Activated T-helper 17 cell treated with anti-CD3 and anti-CD28 coated beads, Interleukin-2, amount 50 U/mL, for 72 hours (primary cell): Measurements from ENCODE around the gene TLE3. TPM values are rescaled to one million over a fixed set of nuclear protein-coding genes. Genes with fewer than 3 reads are reported as not detected.
"Not testable (repeated sequence)": the region's sequence is repeated elsewhere in the genome, so short reads cannot be mapped to it uniquely, and the experiment has no call there.

Experiments
- ATAC-seq: fragments of 150-1000 bp; cut with Tn5 transposase; replicated peaks from 2 replicates; pipeline ENCODE4 v1.10.0; 2021; ENCODE audit warnings: mild to moderate bottlenecking, moderate library complexity
- H3K27ac Mint-ChIP-seq: one replicate; pipeline ENCODE4 v1.8.0; 2022; ENCODE audit warnings: mixed read lengths
- H3K27me3 Mint-ChIP-seq: one replicate; pipeline ENCODE4 v1.8.0; 2022; ENCODE audit warnings: mixed read lengths
- H3K36me3 Mint-ChIP-seq: one replicate; pipeline ENCODE4 v1.8.0; 2022; ENCODE audit warnings: low read depth, mild to moderate bottlenecking, mixed read lengths
- H3K4me1 Mint-ChIP-seq: one replicate; pipeline ENCODE4 v1.8.0; 2022; ENCODE audit warnings: mixed read lengths
- H3K4me3 Mint-ChIP-seq: one replicate; pipeline ENCODE4 v1.8.0; 2022; ENCODE audit warnings: mild to moderate bottlenecking, mixed read lengths
- H3K9me3 Mint-ChIP-seq: one replicate; pipeline ENCODE4 v1.8.0; 2022; ENCODE audit warnings: mixed read lengths
- total RNA-seq, 2 donors: library from RNA; stranded (reverse); gene quantifications; one replicate each; pipeline ENCODE4 v1.2.3, GENCODE V29; 2022

TLE3 gene
- 100 to 1,000 TPM in 1 of 2 donors, 10 to 100 TPM in 1; 94.9 to 131 TPM for total RNA-seq

DNA sequence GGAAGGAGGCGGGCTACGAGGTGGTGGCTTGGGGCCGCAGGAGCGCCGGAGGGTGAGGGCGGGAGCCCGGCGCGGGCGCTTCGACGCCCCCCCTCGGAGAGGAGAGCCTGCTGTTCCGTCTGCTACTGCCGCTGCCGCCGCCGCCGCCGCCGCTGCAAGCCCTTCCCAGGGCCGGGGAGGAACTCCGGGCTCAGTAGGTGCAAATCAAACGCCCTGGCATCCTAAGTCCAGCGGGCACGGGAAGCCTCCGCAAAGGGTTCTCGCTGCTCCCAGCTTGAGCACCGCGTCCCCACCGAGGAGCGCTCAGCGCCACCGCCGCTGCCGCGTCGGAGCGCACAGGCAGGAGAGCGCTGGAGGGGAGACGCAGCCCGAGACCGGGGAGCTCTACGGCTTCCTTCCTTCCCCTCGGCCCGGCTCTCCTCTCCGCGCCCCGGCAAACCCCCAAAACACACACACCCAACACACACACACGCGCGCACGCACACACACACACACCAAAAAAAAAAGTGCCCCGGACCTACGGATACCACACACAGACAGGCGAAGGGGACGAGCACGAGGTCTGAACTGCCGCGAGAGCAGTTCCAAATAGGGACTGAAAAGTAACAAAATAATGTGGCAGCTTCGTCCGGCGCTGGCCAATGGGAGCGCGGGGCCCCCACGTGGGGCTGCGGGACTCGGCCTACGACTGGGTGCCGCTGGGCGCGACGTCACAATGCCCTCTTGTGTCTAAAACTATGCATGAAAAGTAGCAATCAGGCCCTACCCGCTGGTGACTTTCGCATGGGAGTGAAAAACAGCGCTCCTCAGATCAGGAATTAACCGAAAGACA is at the start of gene TLE3:
Gene TLE3, minus strand, starts transcription at position 597 of the 832 bp plus-strand sequence. CDS start 1,119 bp downstream, outside the sequence.
- ATAC-seq: peak; percentile 68
- Mint-ChIP-seq H3K36me3 (peaks cover 56% of the 10 kb centered on the region), H3K4me1 (peaks cover 24% of the 10 kb centered on the region), H3K9me3 (no peaks in the 10 kb centered on the region), H3K27ac (peak within 1 kb of the TSS; percentile 99), H3K4me3 (peak within 1 kb of the TSS; percentile 99), H3K27me3 (peaks cover under 1% of the 10 kb centered on the region)

DNA sequence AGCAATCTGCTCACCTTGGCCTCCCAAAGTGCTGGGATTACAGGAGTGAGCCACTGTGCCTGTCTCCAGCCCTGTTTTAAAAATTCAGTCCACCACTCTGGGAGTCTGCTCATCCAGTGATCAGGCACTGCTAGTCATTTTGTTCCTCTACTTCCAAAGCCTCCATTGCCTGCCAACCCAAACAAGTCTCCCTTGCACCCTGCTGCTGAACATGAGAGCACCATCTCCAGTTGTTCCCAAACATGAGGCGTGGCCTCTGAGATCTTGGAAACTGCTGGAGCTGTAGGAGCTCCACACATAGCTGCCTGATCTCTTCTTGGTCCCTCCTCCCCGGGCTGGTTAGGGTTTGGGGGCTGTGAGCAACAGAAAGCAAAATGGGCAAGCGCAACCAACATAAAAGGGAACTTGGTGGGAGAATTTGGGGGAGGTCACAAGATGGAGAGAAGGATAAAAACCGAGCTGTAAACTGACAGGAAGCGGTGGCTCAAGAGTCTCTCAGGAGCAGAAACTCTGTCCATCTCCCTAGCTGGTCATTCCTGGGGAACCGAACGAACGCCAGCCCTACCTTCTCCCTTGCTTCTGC is 49.6 kb upstream of the TLE3 start:
- H3K9me3 Mint-ChIP-seq: no peaks in the 10 kb centered on the region
- peaks cover 5% of the 10 kb centered on the region for H3K4me1 Mint-ChIP-seq
- H3K27me3 Mint-ChIP-seq: peaks cover 4% of the 10 kb centered on the region
- no peak overlapping the region for H3K27ac Mint-ChIP-seq
- H3K36me3 Mint-ChIP-seq: no peaks in the 10 kb centered on the region
- no peak overlapping the region for H3K4me3 Mint-ChIP-seq
- ATAC-seq: no peak

DNA sequence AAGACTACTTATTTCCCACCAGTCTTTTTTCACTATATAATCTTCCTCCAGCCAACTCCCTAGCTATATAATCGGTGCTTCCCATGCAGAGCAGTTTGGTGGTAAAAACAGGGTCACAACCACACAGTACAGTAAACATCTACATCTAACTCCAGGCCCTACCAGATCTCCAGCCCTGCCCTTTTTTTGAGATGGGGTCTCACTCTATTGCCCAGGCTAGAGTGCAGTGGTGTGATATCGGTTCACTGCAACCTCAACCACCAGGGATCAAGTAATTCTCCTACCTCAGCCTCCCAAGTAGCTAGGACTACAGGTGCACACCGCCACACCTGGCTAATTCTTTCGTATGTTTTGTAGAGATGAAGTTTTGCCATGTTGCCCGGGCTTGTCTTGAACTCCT is 49.1 kb upstream of the TLE3 start:
- H3K9me3 Mint-ChIP-seq: no peaks in the 10 kb centered on the region
- no peak overlapping the region for H3K27ac Mint-ChIP-seq
- H3K4me3 Mint-ChIP-seq: no peak overlapping the region
- peaks cover 4% of the 10 kb centered on the region for H3K27me3 Mint-ChIP-seq
- no peaks in the 10 kb centered on the region for H3K36me3 Mint-ChIP-seq
- ATAC-seq: no peak
- H3K4me1 Mint-ChIP-seq: peaks cover 5% of the 10 kb centered on the region

GRCh38 chr15:70146162-70146561 is 48.4 kb upstream of the TLE3 start:
- Mint-ChIP-seq H3K9me3 (no peaks in the 10 kb centered on the region), H3K4me1 (peaks cover 7% of the 10 kb centered on the region), H3K27me3 (peaks cover 4% of the 10 kb centered on the region), H3K27ac (no peak overlapping the region), H3K36me3 (no peaks in the 10 kb centered on the region), H3K4me3 (no peak overlapping the region)
- no peak for ATAC-seq

DNA sequence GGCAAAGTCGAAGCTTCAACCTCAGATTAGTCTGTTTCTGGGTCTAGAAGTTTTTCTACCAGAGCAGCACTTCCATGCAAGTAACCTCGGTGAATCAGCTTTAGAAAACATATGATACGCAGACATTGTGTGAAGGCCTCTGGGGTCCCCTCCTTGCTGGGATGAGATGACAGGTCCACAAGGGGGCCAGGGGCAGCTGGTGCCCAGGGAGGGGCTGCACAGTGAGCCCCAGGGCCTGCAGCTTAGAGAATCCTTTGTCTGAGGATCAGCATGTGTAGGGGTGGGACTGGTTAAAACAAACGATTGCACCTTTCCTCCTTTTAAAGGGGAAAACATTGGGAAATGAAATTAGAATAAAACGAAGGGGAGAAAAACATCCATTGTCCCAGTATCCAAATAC is 47.5 kb upstream of the TLE3 start:
- Mint-ChIP-seq H3K27ac (no peak overlapping the region), H3K4me3 (no peak overlapping the region), H3K27me3 (peaks cover 4% of the 10 kb centered on the region), H3K36me3 (no peaks in the 10 kb centered on the region), H3K4me1 (peaks cover 16% of the 10 kb centered on the region), H3K9me3 (no peaks in the 10 kb centered on the region)
- no peak for ATAC-seq

- peak overlapping the region; percentile 83 for H3K27ac Mint-ChIP-seq
- peaks cover 12% of the 10 kb centered on the region for H3K27me3 Mint-ChIP-seq
- peak overlapping the region; percentile 74 for H3K4me3 Mint-ChIP-seq
- H3K9me3 Mint-ChIP-seq: no peaks in the 10 kb centered on the region
- no peaks in the 10 kb centered on the region for H3K36me3 Mint-ChIP-seq
- peak; percentile 85 for ATAC-seq
- H3K4me1 Mint-ChIP-seq: peaks cover 18% of the 10 kb centered on the region
These were observed 44.8 kb upstream of the TLE3 start for GRCh38 chr15:70142322-70143191.

DNA sequence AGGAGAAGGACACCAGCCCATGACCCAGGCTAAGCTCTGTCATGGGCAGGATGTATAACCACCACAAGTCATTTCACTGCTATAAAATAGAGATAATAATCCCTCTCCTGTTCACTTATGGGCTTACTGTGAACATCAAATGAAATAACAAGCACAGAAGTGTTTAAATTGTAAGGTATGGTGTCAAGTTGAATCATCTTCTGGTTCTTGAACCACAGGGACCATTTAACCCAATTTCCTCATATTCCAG is 44.3 kb upstream of the TLE3 start:
- H3K27ac Mint-ChIP-seq: peak overlapping the region; percentile 83

DNA sequence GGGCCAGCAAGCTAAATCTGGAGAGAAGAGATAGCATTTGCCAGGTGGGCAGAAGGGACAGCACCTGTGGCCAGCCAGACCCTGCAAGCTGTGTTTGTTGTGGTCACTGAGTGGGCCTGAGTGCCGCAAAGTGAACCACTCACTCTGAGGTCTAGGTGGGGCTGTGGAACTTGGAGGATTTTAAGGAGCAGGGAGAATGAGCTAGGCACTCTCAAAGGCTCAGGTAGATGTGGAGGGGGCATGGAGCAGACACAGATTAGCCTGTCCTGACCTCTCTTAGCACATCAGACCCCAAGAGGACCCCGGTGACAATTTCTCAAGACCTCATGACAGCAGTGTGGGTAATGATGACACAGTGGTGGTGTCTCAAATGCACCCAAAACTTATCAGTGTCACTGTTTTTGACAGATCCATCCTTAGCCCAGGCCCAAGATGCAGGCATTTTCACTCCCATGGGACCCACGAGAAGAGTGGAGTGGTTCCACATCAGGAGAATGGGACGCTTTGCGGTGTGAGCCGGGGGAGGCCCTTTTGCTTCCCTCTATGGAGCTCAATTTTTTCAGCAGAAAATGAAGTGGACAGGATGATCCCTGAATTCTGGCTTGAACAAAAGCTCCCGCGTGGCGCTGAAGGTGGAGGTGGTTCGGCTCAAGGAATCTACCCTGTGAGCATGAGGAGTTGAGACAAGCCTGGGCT is 43.8 kb upstream of the TLE3 start:
- peaks cover 12% of the 10 kb centered on the region for H3K27me3 Mint-ChIP-seq

More for the DNA sequence above, 44.3 kb upstream of the TLE3 start:
- no peak for ATAC-seq
- H3K9me3 Mint-ChIP-seq: no peaks in the 10 kb centered on the region
- H3K36me3 Mint-ChIP-seq: no peaks in the 10 kb centered on the region
- H3K4me3 Mint-ChIP-seq: peak overlapping the region; percentile 74
- peaks cover 12% of the 10 kb centered on the region for H3K27me3 Mint-ChIP-seq
- peaks cover 18% of the 10 kb centered on the region for H3K4me1 Mint-ChIP-seq

DNA sequence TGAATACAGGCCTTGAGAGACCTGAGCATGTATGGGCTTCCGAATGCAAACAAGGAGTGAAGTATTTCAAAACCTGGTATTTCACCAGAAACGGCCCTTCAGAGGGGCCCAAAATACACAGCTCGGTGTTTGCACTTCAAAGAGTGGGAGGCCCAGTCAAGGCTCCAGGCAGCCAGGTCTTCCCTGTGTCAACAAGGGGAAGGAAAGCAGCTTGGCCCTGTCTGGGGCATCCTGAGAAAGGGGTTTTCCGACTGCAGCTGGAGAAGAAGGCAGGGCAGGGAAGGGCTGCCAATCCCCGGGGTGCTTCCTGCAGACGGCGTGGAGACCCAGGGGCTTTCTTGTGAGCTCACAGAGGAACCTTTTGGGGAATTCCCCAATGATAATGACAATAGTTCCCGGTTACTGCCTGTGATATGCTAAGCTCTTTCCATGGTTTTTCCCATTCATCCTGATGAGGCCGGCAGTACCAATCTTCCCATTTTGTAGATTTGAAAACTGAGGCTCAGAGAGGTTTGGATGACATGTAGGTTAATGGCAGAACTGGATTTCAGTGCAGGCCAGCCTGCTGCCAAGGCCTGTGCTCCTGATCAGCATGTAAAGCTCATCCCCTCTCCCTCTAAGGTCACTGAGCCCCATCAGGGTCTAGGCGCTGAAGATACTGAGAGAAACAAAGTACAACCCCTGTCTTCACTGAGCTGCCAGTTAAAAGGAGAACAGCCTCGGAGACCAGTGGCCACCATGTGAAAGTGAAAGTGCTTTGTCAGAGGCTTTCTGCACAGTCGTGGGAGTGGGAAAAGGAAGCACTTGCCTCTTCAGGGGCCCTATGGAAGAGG is 43.0 kb upstream of the TLE3 start:
- Mint-ChIP-seq H3K36me3 (no peaks in the 10 kb centered on the region), H3K4me1 (peaks cover 18% of the 10 kb centered on the region), H3K9me3 (no peaks in the 10 kb centered on the region), H3K27me3 (peaks cover 12% of the 10 kb centered on the region), H3K4me3 (peak overlapping the region; percentile 74), H3K27ac (peak overlapping the region; percentile 83)
- ATAC-seq: peak; percentile 40

More for the DNA sequence above, 43.8 kb upstream of the TLE3 start:
- peak; percentile 17 for ATAC-seq
- Mint-ChIP-seq H3K36me3 (no peaks in the 10 kb centered on the region), H3K4me1 (peaks cover 18% of the 10 kb centered on the region), H3K9me3 (no peaks in the 10 kb centered on the region), H3K4me3 (peak overlapping the region; percentile 74), H3K27ac (peak overlapping the region; percentile 83)

- no peaks in the 10 kb centered on the region for H3K9me3 Mint-ChIP-seq
- peaks cover 12% of the 10 kb centered on the region for H3K27me3 Mint-ChIP-seq
- peak overlapping the region; percentile 74 for H3K4me3 Mint-ChIP-seq
- H3K36me3 Mint-ChIP-seq: no peaks in the 10 kb centered on the region
- no peak overlapping the region for H3K27ac Mint-ChIP-seq
- H3K4me1 Mint-ChIP-seq: peaks cover 18% of the 10 kb centered on the region
- ATAC-seq: no peak
These were observed 42.4 kb upstream of the TLE3 start for GRCh38 chr15:70140025-70140542.

DNA sequence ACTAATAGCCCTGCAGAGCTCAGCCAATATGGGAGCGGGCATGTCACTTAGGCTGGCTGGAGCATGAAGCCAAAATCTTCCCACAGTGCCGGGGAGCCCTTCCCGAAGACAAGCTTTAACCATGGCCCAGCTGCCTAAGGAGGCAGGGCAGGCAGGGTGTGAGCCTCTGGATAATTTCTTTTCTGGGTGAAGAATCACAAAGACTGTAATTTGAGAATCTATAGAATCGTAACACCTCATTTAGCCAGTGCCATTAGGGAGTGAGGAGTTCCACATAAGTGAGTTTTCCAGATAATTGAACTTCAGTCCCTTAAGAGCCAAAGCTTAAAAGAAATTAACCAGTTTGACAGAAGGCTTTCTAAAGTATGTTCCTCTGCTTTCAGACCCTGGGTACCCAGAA is 40.2 kb upstream of the TLE3 start:
- no peak overlapping the region for H3K27ac Mint-ChIP-seq
- no peak overlapping the region for H3K4me3 Mint-ChIP-seq
- peaks cover 16% of the 10 kb centered on the region for H3K27me3 Mint-ChIP-seq
- no peaks in the 10 kb centered on the region for H3K9me3 Mint-ChIP-seq
- no peaks in the 10 kb centered on the region for H3K36me3 Mint-ChIP-seq
- peaks cover 18% of the 10 kb centered on the region for H3K4me1 Mint-ChIP-seq
- ATAC-seq: no peak

- peaks cover 13% of the 10 kb centered on the region for H3K4me1 Mint-ChIP-seq
- H3K27ac Mint-ChIP-seq, H3K4me3 Mint-ChIP-seq, ATAC-seq, H3K36me3 Mint-ChIP-seq, H3K9me3 Mint-ChIP-seq: not testable (repeated sequence)
- H3K27me3 Mint-ChIP-seq: peaks cover 12% of the 10 kb centered on the region
These were observed 39.3 kb upstream of the TLE3 start for GRCh38 chr15:70137021-70137420.

DNA sequence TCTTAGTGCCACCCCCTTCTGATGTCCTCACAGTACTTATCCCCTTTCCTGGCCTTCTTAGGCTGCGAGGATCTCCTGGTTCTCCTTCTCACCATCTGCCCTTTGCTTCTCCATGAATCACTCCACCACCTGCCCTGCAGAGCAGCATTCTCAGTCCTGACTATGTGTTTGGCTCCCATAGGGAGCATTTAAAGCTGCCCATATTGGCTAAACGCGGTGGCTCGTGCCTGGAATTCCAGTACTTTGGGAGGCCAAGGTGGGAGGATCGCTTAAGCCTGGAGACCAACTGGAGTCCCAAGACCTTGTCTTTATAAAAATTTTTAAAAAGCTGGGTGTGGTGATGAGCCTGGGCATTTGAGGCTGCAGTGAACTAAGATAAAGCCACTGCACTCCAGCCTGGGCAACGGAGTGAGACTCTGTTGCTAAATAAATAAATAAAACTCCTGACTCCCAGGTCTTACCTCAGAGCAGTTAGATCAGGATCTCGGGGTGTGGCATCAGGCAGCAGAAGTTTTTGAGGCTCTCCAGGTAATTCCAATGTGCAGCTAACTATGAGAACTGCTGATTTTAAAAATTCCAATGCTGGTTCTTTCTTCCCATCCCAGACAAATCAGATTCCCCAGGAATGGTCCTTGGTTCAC is 36.2 kb upstream of the TLE3 start:
- H3K27me3 Mint-ChIP-seq: peaks cover 7% of the 10 kb centered on the region
- H3K4me3 Mint-ChIP-seq: no peak overlapping the region
- no peak for ATAC-seq
- H3K27ac Mint-ChIP-seq: no peak overlapping the region
- no peaks in the 10 kb centered on the region for H3K9me3 Mint-ChIP-seq
- H3K36me3 Mint-ChIP-seq: no peaks in the 10 kb centered on the region
- no peaks in the 10 kb centered on the region for H3K4me1 Mint-ChIP-seq
